ENCODE results near the gene AOPEP.
A peak's percentile ranks its signal among the peaks of the same experiment; 100 is the strongest.

Gene AOPEP

DNA sequence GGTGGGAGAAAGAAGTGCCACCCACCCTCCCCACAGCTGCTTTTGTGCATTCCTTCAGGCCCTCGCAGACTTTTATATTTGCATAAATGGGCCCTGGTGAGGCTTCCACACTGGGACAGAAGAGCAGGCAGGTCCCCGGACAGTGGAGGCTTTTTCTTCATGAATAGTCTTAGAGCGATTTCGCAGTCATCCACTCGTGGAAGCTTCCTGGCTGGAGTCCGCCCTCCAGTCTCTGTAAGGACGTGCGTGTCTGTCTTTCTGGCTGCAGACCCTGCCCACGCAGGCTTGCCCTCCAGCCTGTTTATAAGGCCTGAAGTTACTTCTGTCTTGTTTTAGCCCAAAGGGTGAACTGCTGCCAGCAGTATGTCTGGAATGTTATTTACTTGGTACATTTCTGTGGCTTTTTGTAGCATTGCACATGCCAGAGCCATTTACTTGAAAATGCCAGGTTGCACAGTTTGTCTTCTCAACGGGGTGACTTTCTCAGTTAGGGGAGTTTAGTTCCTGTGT lies 195.7 kb downstream of the AOPEP start:
- Histone ChIP-seq H3K36me3 (ENCODE audit: control insufficient read depth, insufficient read depth, low read length) (no peaks in the 10 kb centered on the region), H3K4me1 (peaks cover 17% of the 10 kb centered on the region), H3K9me3 (ENCODE audit: control insufficient read depth, low read length) (no peaks in the 10 kb centered on the region), H3K79me2 (no peaks in the 10 kb centered on the region), H3K27me3 (ENCODE audit: control insufficient read depth, insufficient read depth, low read length) (no peaks in the 10 kb centered on the region), H2AFZ (no peak overlapping the region), H3K27ac (no peak overlapping the region), H3K4me3 (ENCODE audit: low read depth, low read length) (no peak overlapping the region), H3K4me2 (ENCODE audit: low read length) (peak overlapping the region; percentile 34), H3K9ac (no peak overlapping the region)
- TF ChIP-seq, protein P1, sequence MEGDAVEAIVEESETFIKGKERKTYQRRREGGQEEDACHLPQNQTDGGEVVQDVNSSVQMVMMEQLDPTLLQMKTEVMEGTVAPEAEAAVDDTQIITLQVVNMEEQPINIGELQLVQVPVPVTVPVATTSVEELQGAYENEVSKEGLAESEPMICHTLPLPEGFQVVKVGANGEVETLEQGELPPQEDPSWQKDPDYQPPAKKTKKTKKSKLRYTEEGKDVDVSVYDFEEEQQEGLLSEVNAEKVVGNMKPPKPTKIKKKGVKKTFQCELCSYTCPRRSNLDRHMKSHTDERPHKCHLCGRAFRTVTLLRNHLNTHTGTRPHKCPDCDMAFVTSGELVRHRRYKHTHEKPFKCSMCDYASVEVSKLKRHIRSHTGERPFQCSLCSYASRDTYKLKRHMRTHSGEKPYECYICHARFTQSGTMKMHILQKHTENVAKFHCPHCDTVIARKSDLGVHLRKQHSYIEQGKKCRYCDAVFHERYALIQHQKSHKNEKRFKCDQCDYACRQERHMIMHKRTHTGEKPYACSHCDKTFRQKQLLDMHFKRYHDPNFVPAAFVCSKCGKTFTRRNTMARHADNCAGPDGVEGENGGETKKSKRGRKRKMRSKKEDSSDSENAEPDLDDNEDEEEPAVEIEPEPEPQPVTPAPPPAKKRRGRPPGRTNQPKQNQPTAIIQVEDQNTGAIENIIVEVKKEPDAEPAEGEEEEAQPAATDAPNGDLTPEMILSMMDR (IDR thresholded peaks at IDR 0.05): no peak

DNA sequence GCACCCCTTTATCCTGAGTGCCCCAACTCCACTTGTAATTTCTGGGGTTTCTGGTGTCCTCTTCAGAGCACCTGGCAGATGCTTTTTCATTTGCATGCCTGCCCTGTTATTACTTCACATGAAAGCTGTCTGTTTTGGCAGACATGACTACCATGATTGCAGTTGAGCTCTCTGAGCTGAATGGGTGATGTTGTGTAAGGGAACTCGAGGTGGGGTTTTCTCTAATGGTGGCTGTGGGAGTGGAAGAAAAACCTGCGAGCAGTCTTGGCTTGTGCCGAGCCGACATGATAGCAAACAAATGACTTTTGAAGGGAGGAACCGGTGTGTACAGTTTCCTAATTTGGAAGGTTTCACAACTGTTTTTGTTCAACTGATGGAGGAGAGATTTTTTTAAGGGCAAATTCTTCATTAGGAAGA lies 196.2 kb downstream of the AOPEP start:
- H3K79me2 ChIP-seq: no peaks in the 10 kb centered on the region
- no peak overlapping the region for H3K4me3 ChIP-seq (ENCODE audit: low read depth, low read length)
- peak overlapping the region; percentile 51 for H2AFZ ChIP-seq
- no peaks in the 10 kb centered on the region for H3K9me3 ChIP-seq (ENCODE audit: control insufficient read depth, low read length)
- H3K27me3 ChIP-seq (ENCODE audit: control insufficient read depth, insufficient read depth, low read length): no peaks in the 10 kb centered on the region
- H3K36me3 ChIP-seq (ENCODE audit: control insufficient read depth, insufficient read depth, low read length): no peaks in the 10 kb centered on the region
- peak overlapping the region; percentile 34 for H3K4me2 ChIP-seq (ENCODE audit: low read length)
- peaks cover 12% of the 10 kb centered on the region for H3K4me1 ChIP-seq
- no peak overlapping the region for H3K9ac ChIP-seq
- H3K27ac ChIP-seq: no peak overlapping the region
- TF ChIP-seq, protein P1 (IDR thresholded peaks at IDR 0.05): no peak

DNA sequence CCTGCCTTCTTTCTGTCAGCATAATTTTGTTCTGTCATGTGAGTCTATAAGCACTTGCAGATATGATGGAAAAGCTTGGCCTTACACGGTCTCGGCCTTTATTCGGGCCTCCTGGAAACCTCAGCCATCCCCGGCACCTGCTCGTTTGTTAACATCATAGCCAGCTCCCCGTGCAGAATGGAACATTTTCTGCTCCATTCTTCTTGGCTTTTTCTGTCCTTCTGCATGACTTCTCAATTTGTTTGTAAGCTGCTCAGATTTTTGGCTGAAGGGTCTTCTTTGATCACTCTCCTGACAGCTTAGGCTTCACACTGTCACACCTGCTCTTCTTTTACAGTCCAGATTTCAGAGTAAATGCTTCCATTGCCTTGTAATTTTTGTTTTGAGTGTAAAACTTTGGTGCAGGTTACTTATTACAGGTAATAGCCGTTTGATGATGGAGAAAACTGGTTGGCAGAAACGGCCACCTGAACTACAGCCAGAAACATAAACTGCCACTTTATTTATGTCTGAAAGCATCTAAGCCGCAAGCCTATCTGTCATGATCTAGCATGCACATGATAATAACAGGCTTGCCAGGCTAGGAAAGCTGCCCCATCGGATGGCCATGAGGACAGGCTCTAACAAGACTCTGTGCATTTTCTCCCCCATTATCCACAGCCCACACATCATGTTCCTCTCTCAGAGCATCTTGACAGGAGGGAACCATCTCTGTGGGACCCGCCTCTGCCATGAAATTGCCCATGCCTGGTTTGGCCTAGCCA lies 197.0 kb downstream of the AOPEP start:
- no peak overlapping the region for H3K4me3 ChIP-seq (ENCODE audit: low read depth, low read length)
- H3K4me1 ChIP-seq: peaks cover 6% of the 10 kb centered on the region
- H3K79me2 ChIP-seq: no peaks in the 10 kb centered on the region
- H2AFZ ChIP-seq: peak overlapping the region; percentile 28
- no peaks in the 10 kb centered on the region for H3K9me3 ChIP-seq (ENCODE audit: control insufficient read depth, low read length)
- H3K36me3 ChIP-seq (ENCODE audit: control insufficient read depth, insufficient read depth, low read length): no peaks in the 10 kb centered on the region
- H3K27me3 ChIP-seq (ENCODE audit: control insufficient read depth, insufficient read depth, low read length): no peaks in the 10 kb centered on the region
- H3K27ac ChIP-seq: no peak overlapping the region
- no peak overlapping the region for H3K9ac ChIP-seq
- TF ChIP-seq, protein P1 (IDR thresholded peaks at IDR 0.05): no peak
- H3K4me2 ChIP-seq (ENCODE audit: low read length): no peak overlapping the region

DNA sequence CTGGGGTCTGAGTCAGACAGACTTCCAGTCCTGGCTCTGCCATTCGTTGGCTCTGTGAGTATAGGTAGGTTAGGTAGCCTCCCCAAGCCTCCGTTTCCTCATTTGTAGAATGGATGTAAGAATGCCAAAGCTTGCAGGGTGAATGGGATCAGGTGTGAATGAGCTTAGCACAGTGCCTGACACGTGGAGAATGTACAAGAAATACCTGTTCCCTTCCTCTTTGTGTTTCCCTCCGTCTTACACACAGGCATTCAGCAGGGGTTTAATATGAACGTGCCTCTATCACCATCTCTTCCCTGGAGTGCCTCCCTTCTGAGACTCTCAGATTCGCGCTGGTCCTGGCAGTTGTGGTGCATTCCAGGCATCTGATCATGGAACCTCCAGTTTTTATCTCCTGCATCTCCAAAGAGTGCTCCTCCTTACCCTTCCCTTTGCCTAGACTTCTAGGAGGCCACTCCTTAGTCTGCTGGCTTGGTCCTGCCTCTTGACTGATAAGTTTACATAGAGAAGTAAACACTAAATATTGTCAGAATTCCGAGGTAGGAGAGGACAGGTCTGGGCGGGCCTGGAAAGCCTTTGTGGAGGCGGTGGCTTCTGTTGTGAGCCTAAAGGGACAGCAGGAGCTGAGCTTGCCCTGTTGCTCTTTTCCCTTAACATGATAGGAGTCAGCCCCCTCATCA lies 199.4 kb downstream of the AOPEP start:
- Histone ChIP-seq H3K4me2 (ENCODE audit: low read length) (no peak overlapping the region), H3K27ac (no peak overlapping the region), H3K79me2 (no peaks in the 10 kb centered on the region), H3K27me3 (ENCODE audit: control insufficient read depth, insufficient read depth, low read length) (no peaks in the 10 kb centered on the region), H3K4me1 (peaks cover 6% of the 10 kb centered on the region), H3K4me3 (ENCODE audit: low read depth, low read length) (no peak overlapping the region), H3K36me3 (ENCODE audit: control insufficient read depth, insufficient read depth, low read length) (no peaks in the 10 kb centered on the region), H3K9me3 (ENCODE audit: control insufficient read depth, low read length) (no peaks in the 10 kb centered on the region), H2AFZ (no peak overlapping the region), H3K9ac (no peak overlapping the region)
- TF ChIP-seq, protein P1 (IDR thresholded peaks at IDR 0.05): no peak
